SK-N-SH treated with all-trans-retinoic acid at 6 μM for 48 hours (cell line): Measurements from ENCODE around the gene PKNOX2.

Source experiments
- ARNTL ChIP-seq: fragments of 450-650 bp; formaldehyde crosslinking; IDR thresholded peaks from 2 replicates; pipeline ENCODE4 v1.5.0; 2020; ENCODE audit warnings: low read depth, mild to moderate bottlenecking, moderate library complexity, borderline replicate concordance
- ESRRG ChIP-seq: fragments of 250-450 bp; sonication (Bioruptor Pico); IDR thresholded peaks from 2 replicates; pipeline ENCODE4 v1.6.1; 2021; ENCODE audit warnings: mild to moderate bottlenecking
- OSR1 ChIP-seq: fragments of 250-450 bp; sonication (Bioruptor Pico); IDR thresholded peaks from 2 replicates; pipeline ENCODE4 v1.8.0; 2022; ENCODE audit warnings: moderate library complexity, mild to moderate bottlenecking, inconsistent platforms
- PPARA ChIP-seq: fragments of 250-450 bp; sonication (Bioruptor Pico); IDR thresholded peaks from 2 replicates; pipeline ENCODE4 v1.5.0; 2020; ENCODE audit warnings: mild to moderate bottlenecking, borderline replicate concordance
- ZNF565 ChIP-seq: fragments of 450-650 bp; formaldehyde crosslinking; conservative IDR thresholded peaks from 2 replicates; pipeline ENCODE4 v1.5.0; 2020; ENCODE audit warnings: low read depth, mild to moderate bottlenecking, moderate library complexity
- ZNF8 ChIP-seq: fragments of 450-650 bp; formaldehyde crosslinking; IDR thresholded peaks from 2 replicates; pipeline ENCODE4 v1.5.0; 2020; ENCODE audit warnings: mild to moderate bottlenecking, moderate library complexity
- TF ChIP-seq, protein P1 (sequence below): fragments of 250-450 bp; sonication (Bioruptor Pico); IDR thresholded peaks from 2 replicates; pipeline ENCODE4 v1.5.0; 2020; ENCODE audit warnings: mild to moderate bottlenecking, moderate library complexity

DNA sequence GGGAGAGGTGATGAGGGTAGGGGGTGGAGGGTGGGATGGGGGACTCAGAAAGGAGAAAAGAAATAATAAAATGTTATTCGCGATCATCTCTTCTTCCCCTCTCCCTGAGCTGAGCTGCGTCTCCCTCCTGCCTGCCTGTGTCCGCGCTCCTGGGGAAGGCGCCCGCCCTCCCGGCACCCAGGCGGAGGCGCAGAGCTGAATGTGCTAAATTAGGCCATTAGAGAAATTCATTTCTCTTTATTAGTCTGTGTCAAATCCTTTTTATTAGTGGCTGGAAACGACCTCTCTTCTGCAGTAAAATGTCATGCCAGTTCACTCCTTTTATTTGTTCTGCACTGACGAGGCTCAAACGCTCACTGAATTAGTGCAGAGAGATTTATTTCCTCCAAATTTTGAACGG is 215.4 kb downstream of the PKNOX2 start:
- no peak for TF ChIP-seq OSR1 (CRISPR knock-in tag)
- no peak for TF ChIP-seq ARNTL (CRISPR knock-in tag)
- TF ChIP-seq ZNF565, result no peak
- no peak for TF ChIP-seq ZNF8 (CRISPR knock-in tag)
- TF ChIP-seq, protein P1, sequence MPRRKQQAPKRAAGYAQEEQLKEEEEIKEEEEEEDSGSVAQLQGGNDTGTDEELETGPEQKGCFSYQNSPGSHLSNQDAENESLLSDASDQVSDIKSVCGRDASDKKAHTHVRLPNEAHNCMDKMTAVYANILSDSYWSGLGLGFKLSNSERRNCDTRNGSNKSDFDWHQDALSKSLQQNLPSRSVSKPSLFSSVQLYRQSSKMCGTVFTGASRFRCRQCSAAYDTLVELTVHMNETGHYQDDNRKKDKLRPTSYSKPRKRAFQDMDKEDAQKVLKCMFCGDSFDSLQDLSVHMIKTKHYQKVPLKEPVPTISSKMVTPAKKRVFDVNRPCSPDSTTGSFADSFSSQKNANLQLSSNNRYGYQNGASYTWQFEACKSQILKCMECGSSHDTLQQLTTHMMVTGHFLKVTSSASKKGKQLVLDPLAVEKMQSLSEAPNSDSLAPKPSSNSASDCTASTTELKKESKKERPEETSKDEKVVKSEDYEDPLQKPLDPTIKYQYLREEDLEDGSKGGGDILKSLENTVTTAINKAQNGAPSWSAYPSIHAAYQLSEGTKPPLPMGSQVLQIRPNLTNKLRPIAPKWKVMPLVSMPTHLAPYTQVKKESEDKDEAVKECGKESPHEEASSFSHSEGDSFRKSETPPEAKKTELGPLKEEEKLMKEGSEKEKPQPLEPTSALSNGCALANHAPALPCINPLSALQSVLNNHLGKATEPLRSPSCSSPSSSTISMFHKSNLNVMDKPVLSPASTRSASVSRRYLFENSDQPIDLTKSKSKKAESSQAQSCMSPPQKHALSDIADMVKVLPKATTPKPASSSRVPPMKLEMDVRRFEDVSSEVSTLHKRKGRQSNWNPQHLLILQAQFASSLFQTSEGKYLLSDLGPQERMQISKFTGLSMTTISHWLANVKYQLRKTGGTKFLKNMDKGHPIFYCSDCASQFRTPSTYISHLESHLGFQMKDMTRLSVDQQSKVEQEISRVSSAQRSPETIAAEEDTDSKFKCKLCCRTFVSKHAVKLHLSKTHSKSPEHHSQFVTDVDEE, result no peak
- no peak for TF ChIP-seq PPARA
- TF ChIP-seq ESRRG (CRISPR knock-in tag), result no peak
